B cell (primary cell): ENCODE data around the gene PACRG. TPM values are rescaled to one million over a fixed set of nuclear protein-coding genes. Genes with fewer than 3 reads are reported as not detected.

Source experiments
- ATAC-seq: fragments of 200-7000 bp; cut with Tn5 transposase; one replicate; pipeline ENCODE4 v1.10.0; 2021; ENCODE audit warnings: low read depth, mild to moderate bottlenecking, moderate number of reproducible peaks, moderate library complexity
- CTCF ChIA-PET: fragments of 350-600 bp; sonication (Branson Sonifier 250); formaldehyde crosslinking; loops from one replicate; lab custom pipeline; 2021; ENCODE audit warnings: antibody characterized with exemption, inconsistent platforms; lab: Charles Lee
- POLR2A ChIA-PET: fragments of 350-600 bp; sonication (Branson Sonifier 250); formaldehyde crosslinking; loops from one replicate; lab custom pipeline; 2021; ENCODE audit warnings: antibody characterized with exemption; lab: Charles Lee
- DNase-seq: peaks from one replicate; pipeline ENCODE4 v3.0.0; 2013
- H2AFZ ChIP-seq: 2 replicates; pipeline ENCODE4 v1.6.1; 2012; ENCODE audit warnings: mild to moderate bottlenecking, low read depth, low read length; ENCODE audit not compliant: insufficient read depth, poor library complexity, severe bottlenecking
- H3K27ac ChIP-seq, 2 donors: 1 replicate in 1 of 2; 2 replicates in 1 of 2; pipeline ENCODE4 v1.5.1; 2012 to 2013; ENCODE audit warnings: low read length in 2 of 2, mild to moderate bottlenecking in 2 of 2, moderate library complexity in 1 of 2
- H3K27me3 ChIP-seq, 4 experiments: fragments of 200-600 bp in 1 of 4; sonication (generic) in 1 of 4; replicated peaks in 1 of 4; 1 replicate in 2 of 4; 2 replicates in 2 of 4; pipeline versions ENCODE4 v1.6.1 to v1.7.0; 2013 to 2016; ENCODE audit warnings: low read length in 3 of 4, mild to moderate bottlenecking in 2 of 4, mixed read lengths in 1 of 4, moderate library complexity in 1 of 4; ENCODE audit not compliant: insufficient read depth in 4 of 4, control insufficient read depth in 3 of 4; ENCODE audit errors: control extremely low read depth in 1 of 4
- H3K36me3 ChIP-seq, 2 experiments: replicated peaks in 1 of 2; 1 replicate in 1 of 2; 2 replicates in 1 of 2; pipeline versions ENCODE4 v1.6.1 to v1.7.1; 2013; ENCODE audit warnings: low read length in 1 of 2; ENCODE audit not compliant: insufficient read depth in 2 of 2, control insufficient read depth in 1 of 2; ENCODE audit errors: control extremely low read depth in 1 of 2, extremely low read depth in 1 of 2
- H3K4me1 ChIP-seq, 2 donors: fragments of 200-600 bp in 1 of 2; sonication (generic) in 1 of 2; 1 replicate in 1 of 2; 2 replicates in 1 of 2; pipeline versions ENCODE4 v1.5.1 to v1.6.1; 2013 to 2017; ENCODE audit warnings: low read length in 2 of 2; ENCODE audit not compliant: control insufficient read depth in 2 of 2, insufficient read depth in 2 of 2
- H3K4me2 ChIP-seq: replicated peaks from 2 replicates; pipeline ENCODE3; 2012; ENCODE audit warnings: mild to moderate bottlenecking, low read depth, low read length; ENCODE audit not compliant: poor library complexity, severe bottlenecking
- H3K4me3 ChIP-seq, 5 experiments: fragments of 200-600 bp in 1 of 5; sonication (generic) in 1 of 5; 1 replicate in 3 of 5; 2 replicates in 2 of 5; pipeline versions ENCODE4 v1.5.1 to v1.7.0; 2011 to 2016; ENCODE audit warnings: low read length in 4 of 5, mild to moderate bottlenecking in 4 of 5, low read depth in 2 of 5, control low read depth in 1 of 5, moderate library complexity in 1 of 5; ENCODE audit not compliant: insufficient read depth in 1 of 5; ENCODE audit errors: control extremely low read depth in 1 of 5, extremely low read depth in 1 of 5
- H3K79me2 ChIP-seq: fragments of 200-600 bp; sonication (generic); one replicate; pipeline ENCODE4 v1.6.0; 2016; ENCODE audit warnings: low read length; ENCODE audit not compliant: control insufficient read depth, insufficient read depth
- H3K9ac ChIP-seq: fragments of 200-600 bp; sonication (generic); 2 replicates; pipeline ENCODE4 v1.6.1; 2017; ENCODE audit warnings: mild to moderate bottlenecking, low read length, moderate library complexity
- H3K9me3 ChIP-seq, 3 donors: one replicate each; pipeline versions ENCODE4 v1.6.1 to v1.7.1; 2013; ENCODE audit warnings: low read length in 2 of 3; ENCODE audit not compliant: control insufficient read depth in 2 of 3, insufficient read depth in 1 of 3; ENCODE audit errors: control extremely low read depth in 1 of 3
- H4K20me1 ChIP-seq: 2 replicates; pipeline ENCODE4 v1.6.0; 2012; ENCODE audit warnings: mild to moderate bottlenecking, low read length; ENCODE audit not compliant: insufficient read depth, control insufficient read depth, poor library complexity, severe bottlenecking
- H3K27ac Mint-ChIP-seq: one replicate; pipeline ENCODE4 v1.8.0; 2021; ENCODE audit warnings: mixed read lengths
- H3K27me3 Mint-ChIP-seq: one replicate; pipeline ENCODE4 v1.8.0; 2021; ENCODE audit warnings: mixed read lengths
- H3K4me1 Mint-ChIP-seq: one replicate; pipeline ENCODE4 v1.8.0; 2021; ENCODE audit warnings: mixed read lengths
- H3K4me3 Mint-ChIP-seq: one replicate; pipeline ENCODE4 v1.8.0; 2021; ENCODE audit warnings: mixed read lengths
- H3K9me3 Mint-ChIP-seq: one replicate; pipeline ENCODE4 v1.8.0; 2022; ENCODE audit warnings: mixed read lengths; ENCODE audit not compliant: insufficient read depth
- CTCF ChIP-seq: fragments of 200-600 bp; IDR thresholded peaks from one replicate; pipeline ENCODE4 v1.8.0; 2022; ENCODE audit warnings: antibody characterized with exemption, mild to moderate bottlenecking
- EZH2 ChIP-seq: IDR thresholded peaks from 2 replicates; pipeline ENCODE4 v1.6.1; 2012; ENCODE audit warnings: borderline replicate concordance, low read depth, mild to moderate bottlenecking, moderate library complexity, low read length; ENCODE audit not compliant: insufficient read depth, poor library complexity, severe bottlenecking
- WGBS: methylation state at CpG from one replicate; pipeline ENCODE4 v1.1.5; 2013; ENCODE audit warnings: missing lambda C conversion rate; ENCODE audit not compliant: insufficient coverage; 5-methylcytosine and 5-hydroxymethylcytosine counted together
- intact Hi-C: fragments of 100-400 bp; cut with micrococcal nuclease; formaldehyde crosslinking; loops from one replicate; pipeline ENCODE4 v1.10.0; 2022
- polyA plus RNA-seq: library from polyadenylated mRNA; depleted of rRNA; stranded (reverse); fragments of >200 nt; gene quantifications from 2 replicates; pipeline ENCODE4 v1.2.3, GENCODE V29; 2012
- total RNA-seq, 2 donors: library from RNA; stranded (reverse); fragments of 120-200 nt in 1 of 2; gene quantifications; 1 replicate in 1 of 2; 2 replicates in 1 of 2; pipeline versions ENCODE4 v1.2.3 to v1.2.4, GENCODE V29; 2013 to 2022

PACRG gene
- total and polyA plus RNA-seq, 2 donors (not counting 1 experiment from before 2014, with no cell fraction given), result not detected

- Mint-ChIP-seq H3K27me3 (peaks cover 9% of the 10 kb centered on the region), H3K27ac (no peak overlapping the region), H3K4me3 (no peak overlapping the region), H3K4me1 (no peaks in the 10 kb centered on the region), H3K9me3 (no peaks in the 10 kb centered on the region)
- DNase-seq (no peak), ATAC-seq (no peak)
- no peaks in the 10 kb centered on the region for H3K79me2 ChIP-seq
- 93% methylated on average over 17 of the region's 17 CpGs for WGBS
- peaks cover 0 to 3% (median 0%) of the 10 kb centered on the region in 3 donors for H3K9me3 ChIP-seq
- no peaks in the 10 kb centered on the region for H3K36me3 ChIP-seq
- no peak overlapping the region for H3K27ac ChIP-seq
- intact Hi-C loops, result no loop called here
- no peaks in the 10 kb centered on the region for H3K27me3 ChIP-seq
- no peaks in the 10 kb centered on the region for H3K4me1 ChIP-seq
- H3K9ac ChIP-seq, result no peak overlapping the region
- no peak overlapping the region for H2AFZ ChIP-seq
- TF ChIP-seq EZH2 (no peak), CTCF (no peak)
- CTCF ChIA-PET, result no interaction called here
- H3K4me2 ChIP-seq, result no peak overlapping the region
- H4K20me1 ChIP-seq, result no peaks in the 10 kb centered on the region
- POLR2A ChIA-PET, result no interaction called here
- H3K4me3 ChIP-seq, result no peak overlapping the region
Measured at GRCh38 chr6:163300838-163301237, 573.1 kb downstream of the PACRG start.

- intact Hi-C loops, result no loop called here
- no peak overlapping the region for H2AFZ ChIP-seq
- no peak overlapping the region for H3K27ac ChIP-seq
- POLR2A ChIA-PET, result interaction anchor here (0.6 kb wide), 1 partner anchor 26 kb away, joined by 4 read pairs; no protein-coding TSS in a partner anchor
- no peaks in the 10 kb centered on the region for H3K27me3 ChIP-seq
- no peak overlapping the region for H3K9ac ChIP-seq
- no peak overlapping the region for H3K4me2 ChIP-seq
- CTCF ChIA-PET, result no interaction called here
- no peak for TF ChIP-seq EZH2
- TF ChIP-seq CTCF, result no peak
- peaks cover 0 to 3% (median 0%) of the 10 kb centered on the region in 3 donors for H3K9me3 ChIP-seq
- ATAC-seq (no peak), DNase-seq (no peak)
- H3K4me1 Mint-ChIP-seq, result no peaks in the 10 kb centered on the region
- H4K20me1 ChIP-seq, result no peaks in the 10 kb centered on the region
- H3K36me3 ChIP-seq, result no peaks in the 10 kb centered on the region
- no peaks in the 10 kb centered on the region for H3K79me2 ChIP-seq
- H3K27ac Mint-ChIP-seq, result no peak overlapping the region
- no peak overlapping the region for H3K4me3 ChIP-seq
- no peak overlapping the region for H3K4me3 Mint-ChIP-seq
- no peaks in the 10 kb centered on the region for H3K9me3 Mint-ChIP-seq
- 40% methylated on average over 1 of the region's 8 CpGs for WGBS
- H3K27me3 Mint-ChIP-seq, result peaks cover 9% of the 10 kb centered on the region
- H3K4me1 ChIP-seq, result no peaks in the 10 kb centered on the region
Measured at GRCh38 chr6:163301726-163302635, 574.2 kb downstream of the PACRG start.
